ENCODE measurements around the gene RPP14.
A peak's percentile ranks its signal among the peaks of the same experiment; 100 is the strongest.
"Not testable (repeated sequence)": the region's sequence is repeated elsewhere in the genome, so short reads cannot be mapped to it uniquely, and the experiment has no call there.

Gene RPP14

DNA sequence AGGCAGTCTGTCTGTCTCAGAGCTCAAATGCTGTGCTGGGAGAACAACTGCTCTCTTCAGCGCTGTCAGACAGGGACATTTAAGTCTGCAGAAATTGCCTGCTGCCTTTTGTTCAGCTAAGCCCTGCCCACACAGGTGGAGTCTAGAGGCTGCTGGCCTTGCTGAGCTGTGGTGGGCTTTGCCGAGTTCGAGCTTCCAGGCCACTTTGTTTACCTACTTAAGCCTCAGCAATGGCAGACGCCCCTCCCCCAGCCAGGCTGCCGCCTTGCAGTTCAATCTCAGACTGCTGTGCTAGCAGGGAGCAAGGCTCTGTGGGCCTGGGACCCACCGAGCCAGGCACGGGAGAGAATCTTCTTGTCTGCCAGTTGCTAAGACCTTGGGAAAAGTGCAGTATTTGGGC is 25.0 kb upstream of the RPP14 start:
- Mint-ChIP-seq H3K36me3 (ENCODE audit: low read depth) (peaks cover 48% of the 10 kb centered on the region), H3K27ac (no peak overlapping the region), H3K4me1 (ENCODE audit: low read depth) (no peaks in the 10 kb centered on the region)

DNA sequence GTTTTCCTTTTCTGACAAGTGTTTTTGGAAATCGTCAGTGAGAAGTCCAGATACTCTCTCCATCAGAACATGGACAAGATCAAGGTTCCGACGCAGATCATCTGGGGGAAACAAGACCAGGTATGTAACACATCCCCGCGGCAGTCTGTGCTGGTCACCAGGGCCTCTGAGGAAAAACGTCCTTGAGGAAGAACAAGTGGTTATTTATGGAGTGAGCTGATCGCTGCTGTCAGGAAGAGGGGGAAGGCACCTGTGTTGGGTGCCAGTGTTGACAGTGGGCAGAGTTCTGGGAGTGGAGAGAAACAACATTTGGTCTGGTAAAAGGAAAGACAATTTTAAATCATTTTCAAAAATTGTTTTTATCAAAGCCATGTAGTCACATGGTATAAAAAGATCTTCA is 20.7 kb upstream of the RPP14 start:
- Mint-ChIP-seq H3K4me3 (no peak overlapping the region), H3K27ac (no peak overlapping the region), H3K4me1 (ENCODE audit: low read depth) (no peaks in the 10 kb centered on the region), H3K9me3 (no peaks in the 10 kb centered on the region), H3K27me3 (no peaks in the 10 kb centered on the region), H3K36me3 (ENCODE audit: low read depth) (peaks cover 36% of the 10 kb centered on the region)

More for the DNA sequence above, 25.0 kb upstream of the RPP14 start:
- Mint-ChIP-seq H3K27me3 (no peaks in the 10 kb centered on the region), H3K9me3 (no peaks in the 10 kb centered on the region), H3K4me3 (no peak overlapping the region)

DNA sequence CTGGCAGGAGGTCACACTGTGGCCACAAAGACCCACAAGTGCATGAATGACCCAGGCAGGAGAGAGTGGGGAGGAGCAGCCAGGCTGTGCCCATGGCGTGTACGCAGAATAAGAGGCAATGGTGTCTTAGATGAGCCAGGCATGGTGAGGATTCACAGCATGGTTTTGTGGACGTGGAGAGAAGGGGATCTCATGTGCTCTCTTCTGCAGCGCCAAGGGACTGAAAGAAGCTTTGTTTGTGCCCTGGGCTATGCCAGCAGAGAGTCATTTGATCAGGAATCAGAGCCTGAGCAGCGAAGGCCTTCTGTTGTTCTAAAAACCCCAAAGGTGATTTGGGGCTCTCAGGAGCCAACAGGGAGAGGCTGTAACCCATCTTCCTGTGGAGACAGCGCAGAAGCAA is 18.7 kb upstream of the RPP14 start:
- no peaks in the 10 kb centered on the region for H3K27me3 Mint-ChIP-seq
- no peak overlapping the region for H3K27ac Mint-ChIP-seq
- no peaks in the 10 kb centered on the region for H3K4me1 Mint-ChIP-seq (ENCODE audit: low read depth)
- peaks cover 30% of the 10 kb centered on the region for H3K36me3 Mint-ChIP-seq (ENCODE audit: low read depth)
- H3K4me3 Mint-ChIP-seq, result no peak overlapping the region
- no peaks in the 10 kb centered on the region for H3K9me3 Mint-ChIP-seq

DNA sequence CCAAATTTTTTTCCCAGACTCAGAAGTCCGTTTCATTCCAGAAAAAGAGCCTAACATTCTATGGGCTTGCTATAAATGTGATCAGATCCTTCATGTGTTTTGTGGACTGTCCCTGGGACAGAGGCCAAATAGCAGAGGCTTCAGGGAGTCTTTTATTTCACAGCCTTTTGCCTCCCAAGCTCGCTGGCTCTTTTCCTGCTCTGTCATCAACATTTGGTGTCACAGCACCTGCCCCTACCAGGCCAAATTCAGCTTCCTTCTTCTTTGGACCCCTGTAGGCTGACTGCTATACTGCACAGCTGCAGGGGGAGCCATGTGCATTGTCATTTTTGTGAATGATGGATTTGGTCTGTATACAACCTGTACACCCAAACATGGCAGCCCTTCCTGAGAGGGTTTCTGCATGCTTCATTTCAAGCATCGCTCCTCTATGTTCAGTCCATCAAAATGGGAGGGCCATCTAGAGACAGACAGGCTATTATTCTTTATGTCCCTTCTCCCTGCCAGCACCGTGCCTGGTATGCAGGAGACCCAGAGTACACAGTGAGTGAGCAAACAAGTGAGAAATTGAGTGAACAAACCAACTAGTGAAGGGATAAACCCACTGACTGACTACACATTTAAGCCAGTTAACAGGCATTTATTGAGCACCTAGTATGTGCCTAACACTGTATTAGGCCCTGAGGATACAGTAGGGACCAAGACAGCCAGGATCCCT is 17.9 kb upstream of the RPP14 start:
- H3K9me3 Mint-ChIP-seq, result no peaks in the 10 kb centered on the region
- no peaks in the 10 kb centered on the region for H3K27me3 Mint-ChIP-seq
- no peak overlapping the region for H3K4me3 Mint-ChIP-seq
- no peaks in the 10 kb centered on the region for H3K4me1 Mint-ChIP-seq (ENCODE audit: low read depth)
- H3K27ac Mint-ChIP-seq, result no peak overlapping the region
- peaks cover 28% of the 10 kb centered on the region for H3K36me3 Mint-ChIP-seq (ENCODE audit: low read depth)

DNA sequence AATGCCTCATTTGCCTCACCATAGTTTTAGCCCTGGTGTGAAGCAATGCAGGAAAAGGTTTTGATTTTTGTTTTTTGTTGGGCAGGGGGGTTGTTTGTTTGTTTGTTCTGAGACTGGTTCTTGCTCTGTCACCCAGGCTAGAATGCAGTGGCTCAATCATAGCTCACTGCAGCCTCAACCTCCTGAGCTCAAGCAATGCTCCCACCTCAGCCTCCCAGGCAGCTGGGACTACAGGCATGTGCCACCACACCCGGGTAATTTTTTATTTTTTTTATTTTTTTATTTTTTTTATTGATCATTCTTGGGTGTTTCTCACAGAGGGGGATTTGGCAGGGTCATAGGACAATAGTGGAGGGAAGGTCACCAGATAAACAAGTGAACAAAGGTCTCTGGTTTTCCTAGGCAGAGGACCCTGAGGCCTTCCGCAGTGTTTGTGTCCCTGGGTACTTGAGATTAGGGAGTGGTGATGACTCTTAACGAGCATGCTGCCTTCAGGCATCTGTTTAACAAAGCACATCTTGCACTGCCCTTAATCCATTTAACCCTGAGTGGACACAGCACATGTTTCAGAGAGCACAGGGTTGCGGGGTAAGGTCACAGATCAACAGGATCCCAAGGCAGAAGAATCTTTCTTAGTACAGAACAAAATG is 17.0 kb upstream of the RPP14 start:
- H3K4me3 Mint-ChIP-seq; H3K4me1 Mint-ChIP-seq (ENCODE audit: low read depth); H3K27ac Mint-ChIP-seq; H3K27me3 Mint-ChIP-seq; H3K9me3 Mint-ChIP-seq: not testable (repeated sequence)
- peaks cover 23% of the 10 kb centered on the region for H3K36me3 Mint-ChIP-seq (ENCODE audit: low read depth)

DNA sequence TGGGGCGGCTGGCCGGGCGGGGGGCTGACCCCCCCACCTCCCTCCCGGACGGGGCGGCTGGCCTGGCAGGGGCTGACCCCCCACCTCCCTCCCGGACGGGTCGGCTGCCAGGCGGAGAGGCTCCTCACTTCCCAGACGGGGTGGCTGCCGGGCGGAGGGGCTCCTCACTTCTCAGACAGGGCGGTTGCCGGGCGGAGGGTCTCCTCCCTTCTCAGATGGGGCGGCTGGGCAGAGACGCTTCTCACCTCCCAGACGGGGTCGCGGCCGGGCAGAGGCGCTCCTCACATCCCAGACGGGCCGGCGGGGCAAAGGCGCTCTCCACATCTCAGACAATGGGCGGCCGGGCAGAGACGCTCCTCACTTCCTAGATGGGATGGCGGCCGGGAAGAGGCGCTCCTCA is 15.6 kb upstream of the RPP14 start:
- H3K27me3 Mint-ChIP-seq; H3K4me1 Mint-ChIP-seq (ENCODE audit: low read depth); H3K4me3 Mint-ChIP-seq; H3K27ac Mint-ChIP-seq; H3K9me3 Mint-ChIP-seq: not testable (repeated sequence)
- H3K36me3 Mint-ChIP-seq (ENCODE audit: low read depth), result peaks cover 16% of the 10 kb centered on the region

DNA sequence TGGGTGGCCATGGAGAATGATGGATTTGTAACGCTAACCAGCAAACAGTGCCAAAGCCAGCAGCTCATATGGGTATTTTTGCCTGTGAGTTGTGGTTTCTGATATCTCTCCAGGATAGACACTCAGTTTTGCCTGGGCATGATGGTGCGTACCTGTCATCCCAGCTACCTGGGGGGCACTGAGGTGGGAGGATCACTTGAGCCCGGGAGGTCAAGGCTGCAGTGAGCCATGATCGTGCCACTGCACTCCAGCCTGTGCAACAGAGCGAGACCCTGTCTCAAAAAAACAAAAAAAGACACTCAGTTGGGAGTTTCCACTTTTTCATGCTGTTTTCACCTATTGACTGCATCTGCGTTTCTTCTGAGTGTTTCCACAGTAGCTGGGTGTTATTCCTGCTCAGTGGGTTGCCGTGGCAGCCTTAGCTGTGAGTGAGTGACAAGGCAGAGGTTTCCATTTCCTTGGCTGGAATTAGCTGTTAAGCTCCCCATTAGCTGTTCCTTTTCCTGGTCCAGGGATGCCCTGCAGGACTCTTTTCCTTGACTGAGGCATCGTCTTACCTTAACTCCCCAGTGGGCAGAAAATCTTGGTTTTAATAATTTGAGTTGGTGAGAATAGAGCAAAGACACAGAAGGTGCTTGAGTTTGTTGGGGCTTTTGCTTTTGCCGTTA is 14.2 kb upstream of the RPP14 start:
- H3K27me3 Mint-ChIP-seq, result no peaks in the 10 kb centered on the region
- no peak overlapping the region for H3K27ac Mint-ChIP-seq
- no peaks in the 10 kb centered on the region for H3K4me1 Mint-ChIP-seq (ENCODE audit: low read depth)
- peaks cover 11% of the 10 kb centered on the region for H3K36me3 Mint-ChIP-seq (ENCODE audit: low read depth)
- no peaks in the 10 kb centered on the region for H3K9me3 Mint-ChIP-seq
- H3K4me3 Mint-ChIP-seq, result no peak overlapping the region

DNA sequence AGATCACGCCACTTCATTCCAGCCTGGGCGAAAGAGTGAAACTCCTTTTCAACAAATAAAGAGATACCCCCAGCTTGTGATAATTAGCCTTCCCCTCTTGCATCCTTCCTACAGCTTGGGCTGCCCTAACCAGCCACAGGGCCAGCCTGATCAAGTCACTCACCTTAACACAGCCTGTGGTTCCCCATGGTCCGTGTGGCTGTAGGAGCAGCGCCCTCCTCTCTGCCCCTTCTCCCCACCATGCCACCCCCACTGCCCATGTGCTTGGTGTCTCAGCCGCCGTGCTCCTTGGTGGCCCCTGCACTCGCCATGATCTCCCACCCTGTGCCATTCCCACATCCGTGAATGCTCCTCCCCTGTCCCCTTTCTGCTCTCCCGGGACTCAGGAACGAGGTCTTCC is 13.2 kb upstream of the RPP14 start:
- Mint-ChIP-seq H3K4me1 (ENCODE audit: low read depth) (no peaks in the 10 kb centered on the region), H3K36me3 (ENCODE audit: low read depth) (peaks cover 7% of the 10 kb centered on the region)

DNA sequence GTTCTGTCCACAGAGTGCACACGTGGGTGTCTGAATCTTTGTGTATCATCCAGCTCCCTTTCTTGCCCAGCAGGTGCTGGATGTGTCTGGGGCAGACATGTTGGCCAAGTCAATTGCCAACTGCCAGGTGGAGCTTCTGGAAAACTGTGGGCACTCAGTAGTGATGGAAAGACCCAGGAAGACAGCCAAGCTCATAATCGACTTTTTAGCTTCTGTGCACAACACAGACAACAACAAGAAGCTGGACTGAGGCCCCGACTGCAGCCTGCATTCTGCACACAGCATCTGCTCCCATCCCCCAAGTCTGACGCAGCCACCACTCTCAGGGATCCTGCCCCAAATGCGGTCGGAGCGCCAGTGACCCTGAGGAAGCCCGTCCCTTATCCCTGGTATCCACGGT is 12.5 kb upstream of the RPP14 start:
- Mint-ChIP-seq H3K4me3 (no peak overlapping the region), H3K27me3 (peaks cover 4% of the 10 kb centered on the region), H3K9me3 (no peaks in the 10 kb centered on the region), H3K36me3 (ENCODE audit: low read depth) (peaks cover 3% of the 10 kb centered on the region), H3K27ac (no peak overlapping the region), H3K4me1 (ENCODE audit: low read depth) (no peaks in the 10 kb centered on the region)

More for the DNA sequence above, 13.2 kb upstream of the RPP14 start:
- Mint-ChIP-seq H3K27me3 (no peaks in the 10 kb centered on the region), H3K9me3 (no peaks in the 10 kb centered on the region), H3K27ac (no peak overlapping the region), H3K4me3 (no peak overlapping the region)

DNA sequence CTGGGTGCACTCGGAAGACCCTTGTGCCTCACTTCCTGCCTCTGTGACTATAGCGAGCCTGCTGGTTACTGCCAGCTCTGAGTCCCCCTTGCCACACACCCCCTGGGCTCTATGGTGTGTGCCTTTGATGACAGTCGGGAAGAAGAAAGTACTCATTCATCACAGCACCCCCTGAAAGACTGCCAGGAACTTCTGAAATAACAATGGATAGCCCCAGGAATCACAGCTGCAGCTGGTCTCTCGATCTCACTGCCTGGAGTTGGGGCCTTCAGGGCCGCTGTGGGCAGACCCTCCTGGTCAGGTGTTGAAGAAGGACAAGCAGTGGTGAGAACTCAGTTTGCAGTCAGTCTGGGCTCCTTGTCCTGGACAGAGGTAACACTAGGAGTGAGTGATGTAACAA is 9.8 kb upstream of the RPP14 start:
- Mint-ChIP-seq H3K4me1 (ENCODE audit: low read depth) (no peaks in the 10 kb centered on the region), H3K4me3 (no peak overlapping the region), H3K27me3 (peaks cover 14% of the 10 kb centered on the region), H3K27ac (no peak overlapping the region), H3K9me3 (no peaks in the 10 kb centered on the region), H3K36me3 (ENCODE audit: low read depth) (no peaks in the 10 kb centered on the region)

DNA sequence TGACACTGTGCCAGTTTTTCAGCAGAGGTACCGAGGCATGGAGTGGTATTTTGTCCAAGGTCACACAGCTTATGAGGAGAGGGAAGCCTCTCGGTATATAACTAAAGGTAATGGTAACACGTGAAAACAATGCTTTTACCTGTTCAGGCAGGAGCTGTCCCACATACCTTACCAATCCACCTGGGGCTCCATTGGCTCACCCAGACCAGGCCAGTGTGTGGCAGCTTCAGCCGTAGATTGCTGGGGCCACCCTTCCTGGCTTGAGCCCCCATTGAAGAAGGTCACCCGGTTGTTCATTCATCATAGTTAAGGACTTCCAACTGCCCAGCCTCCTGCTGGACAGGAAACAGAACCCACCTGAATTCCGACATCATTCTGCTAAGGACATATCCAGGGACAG is 9.2 kb upstream of the RPP14 start:
- no peak overlapping the region for H3K4me3 Mint-ChIP-seq
- peaks cover 18% of the 10 kb centered on the region for H3K27me3 Mint-ChIP-seq
- no peaks in the 10 kb centered on the region for H3K4me1 Mint-ChIP-seq (ENCODE audit: low read depth)
- H3K36me3 Mint-ChIP-seq (ENCODE audit: low read depth), result no peaks in the 10 kb centered on the region
- H3K9me3 Mint-ChIP-seq, result no peaks in the 10 kb centered on the region
- H3K27ac Mint-ChIP-seq, result no peak overlapping the region

DNA sequence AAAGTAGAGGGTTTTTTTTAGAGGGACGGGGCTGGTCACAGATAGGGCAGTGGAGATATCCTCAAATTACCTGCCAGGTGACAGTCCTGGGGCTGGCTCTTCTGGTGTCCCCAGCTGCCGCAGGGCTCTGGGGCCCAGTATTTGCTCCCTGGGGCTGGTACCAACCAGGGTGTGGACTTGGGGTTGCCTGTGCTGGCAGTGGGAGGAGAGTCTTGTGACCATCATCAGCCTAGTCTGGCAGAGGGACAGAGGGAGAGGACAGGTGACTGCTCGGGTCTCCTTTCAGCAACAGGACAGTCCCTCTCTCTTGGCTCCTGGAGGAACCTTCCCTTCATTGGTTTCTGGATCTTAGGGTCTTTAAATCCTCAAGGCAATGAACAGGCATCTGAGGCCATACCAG is 7.9 kb upstream of the RPP14 start:
- Mint-ChIP-seq H3K9me3 (no peaks in the 10 kb centered on the region), H3K36me3 (ENCODE audit: low read depth) (no peaks in the 10 kb centered on the region), H3K27ac (no peak overlapping the region), H3K27me3 (peaks cover 18% of the 10 kb centered on the region), H3K4me1 (ENCODE audit: low read depth) (no peaks in the 10 kb centered on the region), H3K4me3 (no peak overlapping the region)

DNA sequence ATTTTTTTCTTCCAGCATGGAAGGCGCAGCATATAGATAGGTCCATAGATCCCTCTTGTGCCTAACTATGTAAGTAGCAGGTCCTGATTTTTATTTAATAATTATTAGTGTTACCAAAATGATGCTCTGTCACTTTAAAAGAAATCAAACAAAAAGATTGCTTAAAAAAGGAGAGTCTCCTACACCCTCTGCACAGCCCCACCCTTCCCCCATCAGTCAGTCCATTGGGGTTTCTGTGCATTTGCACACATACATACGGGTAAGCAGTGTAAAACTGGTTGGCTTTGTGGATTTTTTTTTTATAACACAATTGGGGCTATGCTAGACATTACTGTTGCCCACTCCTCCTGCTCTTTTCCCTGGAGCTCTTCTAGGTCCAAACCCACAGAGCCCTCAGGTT is 7.0 kb upstream of the RPP14 start:
- no peaks in the 10 kb centered on the region for H3K36me3 Mint-ChIP-seq (ENCODE audit: low read depth)

DNA sequence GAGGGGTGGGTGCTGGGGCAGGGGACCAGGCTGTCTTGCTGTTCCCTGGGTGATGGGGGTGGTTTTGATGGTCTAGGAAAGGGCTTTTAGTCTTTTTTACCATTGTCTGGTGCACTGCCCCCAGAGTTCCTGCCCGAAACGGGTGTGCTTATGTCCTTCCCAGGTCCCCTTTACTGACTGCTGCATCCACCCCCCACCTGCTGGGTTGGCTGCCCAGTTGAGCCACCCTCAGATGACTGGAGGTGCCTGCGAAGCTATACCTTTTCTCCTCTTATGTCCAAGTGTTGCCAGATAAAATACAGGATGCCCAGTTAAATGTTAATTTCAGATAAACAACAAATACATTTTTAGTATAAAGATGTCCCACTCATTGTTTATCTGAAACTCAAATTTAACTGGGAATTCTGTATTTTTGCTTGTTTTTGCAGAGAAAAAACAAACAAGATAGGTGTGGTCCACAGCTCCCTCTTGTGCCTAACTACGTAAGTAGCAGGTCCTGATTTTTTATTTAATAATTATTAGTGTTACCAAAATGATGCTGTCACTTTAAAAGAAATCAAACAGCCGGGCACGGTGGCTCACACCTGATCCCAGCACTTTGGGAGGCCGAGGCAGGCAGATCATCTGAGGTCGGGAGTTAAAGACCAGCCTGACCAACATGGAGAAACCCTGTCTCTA is 6.1 kb upstream of the RPP14 start:
- Mint-ChIP-seq H3K27ac (no peak overlapping the region), H3K9me3 (no peaks in the 10 kb centered on the region), H3K4me3 (no peak overlapping the region), H3K36me3 (ENCODE audit: low read depth) (no peaks in the 10 kb centered on the region), H3K27me3 (peaks cover 18% of the 10 kb centered on the region), H3K4me1 (ENCODE audit: low read depth) (no peaks in the 10 kb centered on the region)

More for the DNA sequence above, 7.0 kb upstream of the RPP14 start:
- Mint-ChIP-seq H3K27me3 (peaks cover 18% of the 10 kb centered on the region), H3K27ac (no peak overlapping the region), H3K9me3 (no peaks in the 10 kb centered on the region), H3K4me3 (no peak overlapping the region), H3K4me1 (ENCODE audit: low read depth) (no peaks in the 10 kb centered on the region)

DNA sequence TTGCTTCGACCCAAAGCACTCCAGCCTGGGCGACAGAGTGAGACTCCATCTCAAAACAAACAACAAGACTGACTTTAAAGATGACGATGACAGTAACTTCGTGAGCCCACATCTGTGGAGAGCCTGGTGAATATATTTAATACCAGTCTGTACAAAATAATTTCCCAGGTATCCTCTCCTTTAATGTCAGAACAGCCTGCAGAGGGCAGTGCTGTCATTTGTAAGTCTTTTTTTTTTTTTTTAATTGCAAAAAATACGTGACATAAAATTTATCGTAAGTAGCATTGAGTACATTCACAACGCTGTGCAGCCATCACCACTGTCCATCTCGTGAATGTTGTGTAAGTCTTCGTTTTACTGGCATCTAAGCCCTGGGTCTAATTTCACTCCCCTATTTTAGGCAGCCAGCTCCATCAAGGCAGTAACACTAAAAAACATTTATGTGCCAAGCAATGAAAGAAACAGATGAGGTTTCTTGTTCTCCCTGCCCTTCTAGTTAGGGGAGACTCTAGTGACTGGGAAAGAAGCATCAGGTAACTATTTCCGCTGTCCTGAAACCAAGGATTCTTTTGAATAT is 1.7 kb downstream of the RPP14 start:
- Mint-ChIP-seq H3K36me3 (ENCODE audit: low read depth) (peaks cover 43% of the 10 kb centered on the region), H3K27ac (peak overlapping the region; percentile 99), H3K4me3 (peak overlapping the region; percentile 96), H3K4me1 (ENCODE audit: low read depth) (peaks cover 34% of the 10 kb centered on the region), H3K9me3 (no peaks in the 10 kb centered on the region), H3K27me3 (no peaks in the 10 kb centered on the region)
